Mucosa of descending colon (tissue), 3 donors: ENCODE results near the gene DGCR2. TPM values are rescaled to one million over a fixed set of nuclear protein-coding genes. Genes with fewer than 3 reads are reported as not detected.

Experiments used
- ATAC-seq: fragments of 200-7000 bp; cut with Tn5 transposase; one replicate; pipeline ENCODE4 v1.9.1; 2020; ENCODE audit warnings: mild to moderate bottlenecking, moderate library complexity
- DNase-seq, 3 donors: peaks; one replicate each; pipeline ENCODE4 v3.0.0-alpha.2; 2020
- H3K36me3 ChIP-seq: fragments of 200-600 bp; one replicate; pipeline ENCODE4 v1.8.0; 2021; ENCODE audit warnings: low read depth, mild to moderate bottlenecking
- H3K4me1 ChIP-seq: fragments of 200-600 bp; one replicate; pipeline ENCODE4 v1.8.0; 2021; ENCODE audit warnings: low read depth, mild to moderate bottlenecking
- H3K4me3 ChIP-seq: fragments of 200-600 bp; one replicate; pipeline ENCODE4 v1.8.0; 2021; ENCODE audit warnings: mild to moderate bottlenecking
- H3K9me3 ChIP-seq: fragments of 200-600 bp; one replicate; pipeline ENCODE4 v1.8.0; 2021; ENCODE audit warnings: mild to moderate bottlenecking
- intact Hi-C, 2 donors: fragments of 100-400 bp; cut with DNase I in 1 of 2; cut with micrococcal nuclease in 1 of 2; formaldehyde crosslinking; loops; one replicate each; pipeline versions ENCODE4 v1.11.0 to v1.11.1; 2022; cut with DNase I, micrococcal nuclease
- total RNA-seq, 3 donors: library from RNA; stranded (reverse); fragmentation: NEBNext Ultra II Directional in 2 of 3; extraction: Animal tissue kit (Norgen Biotek cat#: 25700) in 2 of 3; gene quantifications; one replicate each; pipeline versions ENCODE4 v1.2.1 to v1.2.4, GENCODE V29; 2021 to 2023
- TF ChIP-seq, protein P1 (sequence below): fragments of 200-600 bp; IDR thresholded peaks from one replicate; pipeline ENCODE4 v1.8.0; 2022; ENCODE audit warnings: antibody characterized with exemption, mild to moderate bottlenecking
- donor health status: DM: no; HTN: no; CAD: no; lungs with moderate emphysema.
- donor health status: DM: no; HTN: no; CAD: no.
- donor health status: DM: no; HTN: yes; CAD: no.

Gene DGCR2
- total RNA-seq, 3 donors from 2014 or later, result 68.4 to 100 (median 79.8) TPM

DNA sequence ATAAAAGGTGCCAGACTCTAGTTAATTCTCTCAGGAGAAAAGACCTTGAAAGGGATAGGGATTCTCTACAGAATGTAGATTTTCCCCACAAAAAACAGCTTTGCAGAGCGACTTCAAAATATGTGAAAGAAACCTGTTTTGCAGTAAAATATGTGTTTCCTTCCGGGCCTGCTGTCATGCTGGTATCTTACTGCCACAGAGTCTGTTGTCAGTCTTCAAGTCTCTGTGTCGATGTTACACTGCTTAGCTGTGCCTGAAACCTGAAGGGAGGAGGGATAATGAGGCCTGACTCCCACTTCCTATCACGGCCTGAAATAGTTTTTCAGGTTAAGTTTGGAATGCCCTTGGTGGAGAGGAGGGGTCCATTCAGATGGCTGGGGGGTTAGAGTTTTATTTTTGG lies 1.7 kb upstream of the DGCR2 start:
- Histone ChIP-seq H3K4me3 (no peak overlapping the region), H3K9me3 (no peaks in the 10 kb centered on the region), H3K36me3 (no peaks in the 10 kb centered on the region), H3K4me1 (peaks cover 28% of the 10 kb centered on the region)
- no peak for DNase-seq
- TF ChIP-seq, protein P1, sequence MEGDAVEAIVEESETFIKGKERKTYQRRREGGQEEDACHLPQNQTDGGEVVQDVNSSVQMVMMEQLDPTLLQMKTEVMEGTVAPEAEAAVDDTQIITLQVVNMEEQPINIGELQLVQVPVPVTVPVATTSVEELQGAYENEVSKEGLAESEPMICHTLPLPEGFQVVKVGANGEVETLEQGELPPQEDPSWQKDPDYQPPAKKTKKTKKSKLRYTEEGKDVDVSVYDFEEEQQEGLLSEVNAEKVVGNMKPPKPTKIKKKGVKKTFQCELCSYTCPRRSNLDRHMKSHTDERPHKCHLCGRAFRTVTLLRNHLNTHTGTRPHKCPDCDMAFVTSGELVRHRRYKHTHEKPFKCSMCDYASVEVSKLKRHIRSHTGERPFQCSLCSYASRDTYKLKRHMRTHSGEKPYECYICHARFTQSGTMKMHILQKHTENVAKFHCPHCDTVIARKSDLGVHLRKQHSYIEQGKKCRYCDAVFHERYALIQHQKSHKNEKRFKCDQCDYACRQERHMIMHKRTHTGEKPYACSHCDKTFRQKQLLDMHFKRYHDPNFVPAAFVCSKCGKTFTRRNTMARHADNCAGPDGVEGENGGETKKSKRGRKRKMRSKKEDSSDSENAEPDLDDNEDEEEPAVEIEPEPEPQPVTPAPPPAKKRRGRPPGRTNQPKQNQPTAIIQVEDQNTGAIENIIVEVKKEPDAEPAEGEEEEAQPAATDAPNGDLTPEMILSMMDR, result no peak
- intact Hi-C loops, result no loop called here
- no peak for ATAC-seq

DNA sequence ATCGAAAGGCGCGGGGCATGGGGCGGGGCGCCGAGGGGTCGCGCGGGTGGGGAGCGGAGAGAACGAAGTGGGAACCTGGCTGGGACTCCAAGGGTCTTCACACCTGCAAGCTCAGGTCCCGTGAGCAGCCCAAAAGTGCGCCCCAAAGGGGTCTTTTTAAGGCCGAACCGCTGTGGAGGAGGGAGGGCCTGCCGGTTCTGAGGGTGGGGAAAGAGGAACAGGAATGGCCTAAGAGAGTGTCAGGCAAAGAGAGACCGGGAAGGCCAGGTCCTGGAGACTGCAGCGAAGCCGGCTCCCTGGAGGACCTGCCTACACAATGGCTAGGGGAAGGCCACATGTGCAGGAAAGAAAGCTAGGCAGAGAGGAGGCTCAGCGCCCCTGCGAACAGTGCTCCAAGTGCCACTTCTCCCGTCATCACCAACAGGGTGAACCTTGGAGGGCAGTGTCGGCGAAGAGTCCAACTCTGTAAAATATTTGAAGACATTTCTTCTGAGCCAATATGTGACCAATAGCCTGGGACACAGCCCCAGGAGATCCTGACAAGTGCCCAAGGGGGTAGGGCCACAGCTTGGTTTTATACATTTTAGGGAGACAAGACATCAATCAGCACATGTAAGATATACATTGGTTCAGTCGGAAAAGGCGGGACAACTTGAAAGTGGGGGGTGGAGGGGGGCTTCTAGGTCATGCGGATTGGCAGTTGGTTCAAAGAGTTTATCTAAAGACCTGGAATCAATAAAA lies 710 bp upstream of the DGCR2 start:
- ATAC-seq (peak; percentile 26), DNase-seq (no peak)
- Histone ChIP-seq H3K36me3 (no peaks in the 10 kb centered on the region), H3K4me1 (peaks cover 37% of the 10 kb centered on the region), H3K9me3 (no peaks in the 10 kb centered on the region), H3K4me3 (no peak overlapping the region)
- TF ChIP-seq, protein P1, result no peak
- intact Hi-C loops, result no loop called here

DNA sequence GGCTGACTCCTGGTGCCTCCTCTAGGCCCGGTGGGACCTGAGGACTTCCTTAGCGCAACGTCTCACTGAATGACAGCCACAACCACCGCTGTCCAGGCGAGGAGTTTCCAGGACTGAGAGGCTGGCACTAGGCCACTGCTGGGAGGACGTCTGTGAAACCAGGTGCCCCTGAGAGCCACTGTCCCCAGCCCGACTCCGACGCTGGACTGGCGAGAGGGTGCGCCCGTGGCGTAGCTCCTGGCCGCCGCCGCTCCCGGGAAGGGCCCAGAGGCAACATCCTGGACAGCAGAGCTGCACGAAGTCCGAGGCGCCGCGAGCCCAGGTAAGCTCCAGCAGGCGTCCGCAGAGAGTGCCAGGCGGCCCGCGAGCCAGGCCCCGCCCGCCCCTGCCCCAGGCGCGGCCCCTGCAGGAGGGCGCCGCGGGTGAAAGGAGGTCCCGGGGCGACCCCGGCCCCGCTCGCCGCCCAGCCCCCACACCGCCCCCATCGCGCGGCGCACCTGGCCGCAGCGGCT lies 525 bp downstream of the DGCR2 start:
- DNase-seq (peak; percentile 59 to 77 (median 75)), ATAC-seq (peak; percentile 57)
- no peaks in the 10 kb centered on the region for H3K9me3 ChIP-seq
- TF ChIP-seq, protein P1, result no peak
- H3K36me3 ChIP-seq, result no peaks in the 10 kb centered on the region
- intact Hi-C loops, result no loop called here
- peak overlapping the region; percentile 88 for H3K4me3 ChIP-seq
- H3K4me1 ChIP-seq, result peaks cover 48% of the 10 kb centered on the region

DNA sequence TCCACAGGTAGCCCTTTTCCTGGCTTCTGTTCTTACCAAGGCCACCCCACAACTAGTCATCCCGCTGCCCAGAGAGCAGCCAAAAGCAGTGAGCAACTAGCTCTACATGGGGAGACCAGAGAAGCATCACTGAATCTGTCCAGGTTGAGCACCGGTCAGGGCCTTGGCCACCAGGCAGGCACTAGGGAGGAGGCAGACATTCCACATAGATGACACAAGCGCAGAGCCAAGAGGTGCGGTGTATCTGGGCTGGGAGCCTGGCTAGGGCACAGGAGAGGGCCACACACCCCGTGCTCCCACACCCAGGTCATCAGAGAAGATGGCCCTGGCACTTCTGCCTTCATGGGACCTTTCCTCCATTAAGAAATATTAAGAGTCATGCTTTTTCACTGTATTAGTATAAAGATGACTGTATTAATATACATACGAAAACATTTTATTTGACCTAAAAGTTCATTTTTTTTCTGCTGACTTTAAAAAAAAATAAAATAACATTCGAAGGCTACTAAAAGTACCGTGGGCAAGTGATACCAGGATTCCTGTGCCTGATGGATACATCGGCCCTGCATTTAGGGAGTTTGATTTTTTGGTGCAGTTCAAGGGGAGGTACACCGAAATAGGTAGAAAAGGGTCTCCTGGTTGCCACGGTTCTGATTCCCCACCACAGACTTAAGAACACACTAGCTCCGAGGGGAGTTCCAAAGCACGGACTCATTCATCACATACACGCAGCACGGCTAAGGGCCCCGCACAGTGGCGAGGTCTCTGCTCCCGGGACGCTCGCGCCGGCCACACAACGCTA lies 1.2 kb downstream of the DGCR2 start:
- Histone ChIP-seq H3K4me3 (peak overlapping the region; percentile 88), H3K4me1 (peaks cover 52% of the 10 kb centered on the region), H3K9me3 (no peaks in the 10 kb centered on the region), H3K36me3 (no peaks in the 10 kb centered on the region)
- TF ChIP-seq, protein P1, result no peak
- intact Hi-C loops, result no loop called here
- DNase-seq (peak; percentile 68 to 78 (median 76)), ATAC-seq (peak; percentile 57)

DNA sequence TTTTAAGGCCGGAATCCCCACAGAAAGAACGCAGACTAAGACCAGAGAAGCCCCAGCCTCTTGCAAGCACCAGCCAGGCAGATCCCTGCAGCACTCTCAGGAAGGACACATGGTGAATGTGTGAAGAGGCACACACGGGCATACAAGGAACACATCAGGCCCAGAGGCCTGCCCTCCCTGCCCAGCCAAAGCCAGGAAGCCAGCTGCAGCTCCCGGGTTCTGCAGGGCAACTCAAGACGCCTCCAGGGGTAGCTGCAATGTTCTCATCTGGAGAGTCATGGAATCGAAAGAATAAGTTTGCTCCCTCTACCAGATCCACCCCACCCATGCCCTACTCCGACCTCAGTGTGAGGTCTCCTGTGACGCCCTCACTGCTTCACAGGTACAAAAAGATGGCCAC lies 2.3 kb downstream of the DGCR2 start:
- DNase-seq (no peak), ATAC-seq (no peak)
- TF ChIP-seq, protein P1, result no peak
- Histone ChIP-seq H3K36me3 (no peaks in the 10 kb centered on the region), H3K4me1 (peaks cover 52% of the 10 kb centered on the region), H3K9me3 (no peaks in the 10 kb centered on the region), H3K4me3 (no peak overlapping the region)
- intact Hi-C loops, result no loop called here
